Activated CD4-positive, alpha-beta memory T cell treated with anti-CD3 and anti-CD28 coated beads, Interleukin-2, amount 10 ng/mL, durations not matched to agents 7 days and 5 days (primary cell): ENCODE measurements around the gene DOK3. TPM values are rescaled to one million over a fixed set of nuclear protein-coding genes. Genes with fewer than 3 reads are reported as not detected.
"Not testable (repeated sequence)": the region's sequence is repeated elsewhere in the genome, so short reads cannot be mapped to it uniquely, and the experiment has no call there.

ENCODE experiments used
- CTCF ChIA-PET: fragments of 350-600 bp; sonication (Branson Sonifier 250); formaldehyde crosslinking; loops from one replicate; lab custom pipeline; 2021; ENCODE audit warnings: antibody characterized with exemption, inconsistent platforms; lab: Charles Lee
- POLR2A ChIA-PET: fragments of 350-600 bp; sonication (Branson Sonifier 250); formaldehyde crosslinking; loops from one replicate; lab custom pipeline; 2021; ENCODE audit warnings: antibody characterized with exemption; lab: Charles Lee
- DNase-seq: peaks from one replicate; pipeline ENCODE4 v3.0.0-alpha.2; 2020
- H3K27ac Mint-ChIP-seq: one replicate; pipeline ENCODE4 v1.8.0; 2021; ENCODE audit warnings: mild to moderate bottlenecking, mixed read lengths
- H3K27me3 Mint-ChIP-seq: one replicate; pipeline ENCODE4 v1.8.0; 2021; ENCODE audit warnings: mixed read lengths
- H3K36me3 Mint-ChIP-seq: one replicate; pipeline ENCODE4 v1.8.0; 2021; ENCODE audit warnings: low read depth, mixed read lengths
- H3K4me1 Mint-ChIP-seq: one replicate; pipeline ENCODE4 v1.8.0; 2021; ENCODE audit warnings: mixed read lengths
- H3K4me3 Mint-ChIP-seq: one replicate; pipeline ENCODE4 v1.8.0; 2021; ENCODE audit warnings: mild to moderate bottlenecking, mixed read lengths
- H3K9me3 Mint-ChIP-seq: one replicate; pipeline ENCODE4 v1.8.0; 2021; ENCODE audit warnings: mixed read lengths
- total RNA-seq, 2 experiments: library from RNA; stranded (reverse); gene quantifications; one replicate each; pipeline ENCODE4 v1.2.3, GENCODE V29; 2021

DOK3 gene
- total RNA-seq, 2 experiments from 2014 or later = 2.4 TPM

DNA sequence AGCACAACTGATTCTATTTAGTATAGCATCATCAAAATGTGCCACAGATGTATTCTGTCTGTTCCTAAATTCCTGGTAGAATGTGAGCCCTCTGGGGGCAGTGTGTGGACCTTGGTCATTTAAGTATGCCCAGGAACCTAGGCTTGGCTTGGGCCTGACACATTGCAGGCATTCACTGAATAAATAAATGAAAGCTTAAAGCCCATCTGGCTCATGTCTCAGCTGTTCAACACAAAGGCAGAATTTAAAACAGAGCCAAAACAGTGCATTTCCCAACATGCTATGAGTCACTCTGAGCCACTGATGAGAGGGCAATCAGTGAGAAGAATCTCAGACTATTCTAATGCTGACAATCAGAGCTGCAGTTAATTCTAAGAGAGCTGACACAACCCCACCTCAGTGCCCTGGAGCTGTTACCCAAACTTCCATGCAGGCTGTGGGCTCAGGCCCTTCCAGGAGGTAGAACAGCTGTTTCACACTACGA is 36.7 kb upstream of the DOK3 start:
- ChIA-PET POLR2A (interaction anchor here (1.4 kb wide), 1 partner anchor 8 kb away, joined by 4 read pairs; the partner anchor contains the start of gene FAM193B), CTCF (no interaction called here)
- H3K27ac Mint-ChIP-seq = no peak overlapping the region
- no peak overlapping the region for H3K4me3 Mint-ChIP-seq
- DNase-seq = no peak
- H3K4me1 Mint-ChIP-seq = peaks cover 8% of the 10 kb centered on the region
- H3K27me3 Mint-ChIP-seq = no peaks in the 10 kb centered on the region
- peaks cover 23% of the 10 kb centered on the region for H3K36me3 Mint-ChIP-seq
- no peaks in the 10 kb centered on the region for H3K9me3 Mint-ChIP-seq

DNA sequence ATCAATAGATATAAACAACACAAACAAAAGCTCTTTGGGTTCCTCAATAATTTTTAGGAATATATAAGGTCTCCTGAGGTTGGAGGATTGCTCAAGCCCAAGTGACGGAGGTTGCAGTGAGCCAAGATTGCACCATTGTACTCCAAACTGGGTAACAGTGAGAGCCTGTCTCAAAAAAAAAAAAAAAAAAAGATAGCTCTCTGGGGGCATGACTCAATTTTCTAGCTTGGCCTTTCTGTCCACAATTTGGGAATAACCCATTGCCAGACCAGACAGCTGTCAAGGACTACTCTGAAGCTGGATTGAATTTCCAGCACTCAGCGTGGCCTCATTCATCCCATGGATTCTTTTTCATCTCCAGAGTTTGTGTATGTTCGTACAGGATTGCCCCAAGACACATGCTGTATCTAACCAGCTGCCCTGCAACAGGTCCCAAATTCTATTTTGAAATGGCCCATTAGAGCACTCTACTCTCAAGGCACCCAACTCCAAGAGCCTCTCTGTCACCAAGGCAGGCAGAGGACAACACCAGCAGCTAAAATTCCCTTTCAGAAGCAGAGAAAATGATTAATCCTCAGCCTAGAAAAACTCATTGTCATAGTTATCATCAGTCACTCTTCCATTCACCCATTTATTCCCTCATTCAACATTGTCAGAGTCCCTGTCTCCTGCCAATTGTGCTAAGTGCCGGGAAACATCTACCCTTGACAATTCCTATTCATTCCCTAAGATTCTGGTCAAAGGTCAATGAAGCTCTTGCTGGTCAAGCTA is 36.0 kb upstream of the DOK3 start:
- no peak overlapping the region for H3K4me3 Mint-ChIP-seq
- H3K9me3 Mint-ChIP-seq = no peaks in the 10 kb centered on the region
- H3K27ac Mint-ChIP-seq = no peak overlapping the region
- peaks cover 23% of the 10 kb centered on the region for H3K36me3 Mint-ChIP-seq
- ChIA-PET CTCF (interaction anchor here (0.7 to 1.1 kb wide), 3 partner anchors 13 to 508 kb away, joined by 3 to 4 read pairs (median 3); no protein-coding TSS in a partner anchor), POLR2A (interaction anchor here (0.9 to 1.4 kb wide), 2 partner anchors 8 to 20 kb away, joined by 3 to 4 read pairs; partner anchors contain the start of gene FAM193B)
- no peak for DNase-seq
- peaks cover 8% of the 10 kb centered on the region for H3K4me1 Mint-ChIP-seq
- no peaks in the 10 kb centered on the region for H3K27me3 Mint-ChIP-seq

DNA sequence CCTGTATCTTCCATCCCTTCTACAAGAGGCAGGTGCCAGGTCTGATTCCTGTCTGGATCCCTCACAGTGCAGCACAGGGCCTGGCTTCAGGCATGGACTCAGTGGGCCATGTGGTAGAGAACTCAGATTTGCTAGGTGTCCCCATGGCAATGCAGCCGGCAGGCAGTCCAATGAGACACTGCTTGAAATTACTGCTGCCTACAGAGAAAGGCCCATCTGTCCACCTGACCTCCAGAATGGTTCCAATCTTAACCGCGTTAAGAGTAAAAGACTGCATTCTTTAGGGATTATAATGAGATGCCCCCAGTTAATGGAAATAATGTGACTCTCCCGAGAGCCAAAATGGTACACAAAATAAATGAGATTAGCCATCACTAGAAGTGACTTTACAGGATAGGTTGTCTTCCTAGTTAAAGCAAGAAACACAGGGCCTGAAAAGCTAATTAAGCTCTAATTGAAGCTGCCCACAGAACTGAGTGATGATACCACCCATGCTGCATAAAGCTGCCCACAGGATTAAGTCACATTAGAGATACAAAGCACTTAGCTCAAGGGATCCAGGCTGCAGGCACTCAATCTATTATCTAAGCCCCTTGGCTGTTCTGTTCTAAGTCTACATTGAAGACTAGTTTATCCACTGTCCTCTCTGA is 33.3 kb upstream of the DOK3 start:
- Mint-ChIP-seq H3K4me3 (no peak overlapping the region), H3K27ac (no peak overlapping the region), H3K4me1 (peaks cover 5% of the 10 kb centered on the region), H3K36me3 (peaks cover 25% of the 10 kb centered on the region), H3K27me3 (no peaks in the 10 kb centered on the region), H3K9me3 (no peaks in the 10 kb centered on the region)
- CTCF ChIA-PET = interaction anchor here (0.8 kb wide), 1 partner anchor 18 kb away, joined by 3 read pairs; no protein-coding TSS in a partner anchor
- DNase-seq = no peak
- POLR2A ChIA-PET = no interaction called here

- CTCF ChIA-PET = no interaction called here
- POLR2A ChIA-PET = no interaction called here
Observed at GRCh38 chr5:177540438-177540837, 30.8 kb upstream of the DOK3 start.

GRCh38 chr5:177539411-177539810 is 29.8 kb upstream of the DOK3 start:
- Mint-ChIP-seq H3K4me3 (no peak overlapping the region), H3K4me1 (no peaks in the 10 kb centered on the region), H3K9me3 (no peaks in the 10 kb centered on the region), H3K27me3 (no peaks in the 10 kb centered on the region), H3K36me3 (peaks cover 28% of the 10 kb centered on the region), H3K27ac (no peak overlapping the region)
- CTCF ChIA-PET = no interaction called here
- POLR2A ChIA-PET = no interaction called here
- no peak for DNase-seq

More at GRCh38 chr5:177540438-177540837, 30.8 kb upstream of the DOK3 start:
- H3K27ac Mint-ChIP-seq = no peak overlapping the region
- no peaks in the 10 kb centered on the region for H3K9me3 Mint-ChIP-seq
- H3K4me1 Mint-ChIP-seq = no peaks in the 10 kb centered on the region
- peaks cover 31% of the 10 kb centered on the region for H3K36me3 Mint-ChIP-seq
- H3K4me3 Mint-ChIP-seq = no peak overlapping the region
- DNase-seq = no peak
- no peaks in the 10 kb centered on the region for H3K27me3 Mint-ChIP-seq

- Mint-ChIP-seq H3K9me3 (no peaks in the 10 kb centered on the region), H3K36me3 (peaks cover 28% of the 10 kb centered on the region), H3K4me1 (no peaks in the 10 kb centered on the region), H3K27ac (no peak overlapping the region), H3K27me3 (no peaks in the 10 kb centered on the region), H3K4me3 (no peak overlapping the region)
- ChIA-PET CTCF (interaction anchor here (0.6 kb wide), 1 partner anchor 40 kb away, joined by 3 read pairs; no protein-coding TSS in a partner anchor), POLR2A (interaction anchor here (0.5 to 1.3 kb wide), 2 partner anchors 10 to 548 kb away, joined by 3 read pairs; no protein-coding TSS in a partner anchor)
- DNase-seq = no peak
Observed at GRCh38 chr5:177538876-177539275, 29.2 kb upstream of the DOK3 start.

GRCh38 chr5:177537389-177538361 is 28.0 kb upstream of the DOK3 start:
- no peak overlapping the region for H3K27ac Mint-ChIP-seq
- ChIA-PET CTCF (interaction anchor here (0.6 to 1.4 kb wide), 3 partner anchors 22 to 39 kb away, joined by 3 to 5 read pairs (median 3); no protein-coding TSS in a partner anchor), POLR2A (interaction anchor here (1.3 kb wide), 1 partner anchor 9 kb away, joined by 3 read pairs; no protein-coding TSS in a partner anchor)
- no peaks in the 10 kb centered on the region for H3K27me3 Mint-ChIP-seq
- H3K4me3 Mint-ChIP-seq = no peak overlapping the region
- no peak for DNase-seq
- H3K4me1 Mint-ChIP-seq = no peaks in the 10 kb centered on the region
- H3K36me3 Mint-ChIP-seq = peaks cover 30% of the 10 kb centered on the region
- no peaks in the 10 kb centered on the region for H3K9me3 Mint-ChIP-seq

DNA sequence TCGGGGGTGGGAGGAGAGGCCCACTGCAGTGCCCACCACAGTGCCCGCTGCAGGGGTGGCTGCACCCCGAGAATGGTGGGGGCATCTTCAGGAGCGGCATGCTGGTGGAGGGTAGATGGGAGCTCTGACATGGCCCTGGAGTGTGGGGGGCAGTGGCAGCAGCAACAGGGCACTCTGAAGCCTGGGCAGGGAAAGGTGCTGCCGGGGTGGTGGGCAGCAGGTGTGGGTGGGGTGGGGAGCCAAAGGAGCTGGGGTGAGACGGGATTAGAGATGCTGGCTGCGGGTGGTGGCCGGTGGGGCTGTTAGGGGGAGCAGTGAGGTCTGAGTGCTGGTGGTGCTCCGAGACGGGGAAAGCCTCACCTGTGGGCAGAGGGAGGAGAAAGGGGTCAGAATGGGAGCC is 26.8 kb upstream of the DOK3 start:
- Mint-ChIP-seq H3K9me3 (no peaks in the 10 kb centered on the region), H3K27me3 (no peaks in the 10 kb centered on the region), H3K27ac (no peak overlapping the region), H3K36me3 (peaks cover 29% of the 10 kb centered on the region), H3K4me3 (no peak overlapping the region), H3K4me1 (no peaks in the 10 kb centered on the region)
- POLR2A ChIA-PET = no interaction called here
- CTCF ChIA-PET = no interaction called here
- DNase-seq = no peak

DNA sequence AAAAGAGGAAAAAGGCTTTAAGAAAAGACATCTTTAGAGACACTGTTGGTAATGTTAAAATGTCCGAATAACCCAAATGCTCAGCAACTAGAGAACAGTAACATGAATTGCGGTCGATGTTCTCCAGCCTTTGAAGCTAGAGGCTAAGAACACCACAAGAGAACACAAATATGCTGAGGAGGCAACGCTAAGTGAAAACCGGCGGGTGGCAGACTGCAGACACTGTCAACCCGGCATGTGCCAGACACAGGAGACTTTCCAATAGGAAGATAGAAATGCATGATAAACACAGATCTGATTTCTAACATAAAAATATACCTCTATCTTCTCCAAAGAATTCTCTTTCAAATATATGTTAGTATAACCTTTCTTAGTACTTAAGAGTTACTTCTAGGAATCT is 25.5 kb upstream of the DOK3 start:
- no peak overlapping the region for H3K27ac Mint-ChIP-seq

DNA sequence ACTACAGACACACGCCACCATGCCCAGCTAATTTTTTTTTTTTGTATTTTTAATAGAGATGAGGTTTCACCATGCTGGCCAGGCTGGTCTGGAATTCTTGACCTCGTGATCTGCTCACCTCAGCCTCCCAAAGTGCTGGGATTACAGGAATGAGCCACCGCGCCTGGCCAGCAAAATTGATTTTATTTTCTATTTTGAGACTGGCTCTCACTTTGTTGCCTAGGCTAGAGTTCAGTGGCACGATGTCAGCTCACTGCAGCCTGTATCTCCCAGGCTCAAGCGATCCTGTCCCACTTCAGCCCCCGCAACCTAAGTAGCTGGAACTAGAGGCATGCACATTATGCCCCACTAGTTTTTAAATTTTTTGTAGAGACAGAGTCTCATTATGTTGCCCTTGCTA is 24.8 kb upstream of the DOK3 start:
- ChIA-PET POLR2A (interaction anchor here (1.1 kb wide), 1 partner anchor 9 kb away, joined by 4 read pairs; no protein-coding TSS in a partner anchor), CTCF (interaction anchor here (0.7 kb wide), 1 partner anchor 199 kb away, joined by 6 read pairs; no protein-coding TSS in a partner anchor)
- not testable (repeated sequence) for H3K27me3 Mint-ChIP-seq, DNase-seq, H3K9me3 Mint-ChIP-seq, H3K4me3 Mint-ChIP-seq, H3K27ac Mint-ChIP-seq, H3K4me1 Mint-ChIP-seq
- peaks cover 33% of the 10 kb centered on the region for H3K36me3 Mint-ChIP-seq

More for the DNA sequence above, 25.5 kb upstream of the DOK3 start:
- CTCF ChIA-PET = no interaction called here
- POLR2A ChIA-PET = no interaction called here
- H3K9me3 Mint-ChIP-seq = no peaks in the 10 kb centered on the region
- no peak for DNase-seq
- H3K36me3 Mint-ChIP-seq = peaks cover 32% of the 10 kb centered on the region
- no peaks in the 10 kb centered on the region for H3K27me3 Mint-ChIP-seq
- no peak overlapping the region for H3K4me3 Mint-ChIP-seq
- no peaks in the 10 kb centered on the region for H3K4me1 Mint-ChIP-seq

DNA sequence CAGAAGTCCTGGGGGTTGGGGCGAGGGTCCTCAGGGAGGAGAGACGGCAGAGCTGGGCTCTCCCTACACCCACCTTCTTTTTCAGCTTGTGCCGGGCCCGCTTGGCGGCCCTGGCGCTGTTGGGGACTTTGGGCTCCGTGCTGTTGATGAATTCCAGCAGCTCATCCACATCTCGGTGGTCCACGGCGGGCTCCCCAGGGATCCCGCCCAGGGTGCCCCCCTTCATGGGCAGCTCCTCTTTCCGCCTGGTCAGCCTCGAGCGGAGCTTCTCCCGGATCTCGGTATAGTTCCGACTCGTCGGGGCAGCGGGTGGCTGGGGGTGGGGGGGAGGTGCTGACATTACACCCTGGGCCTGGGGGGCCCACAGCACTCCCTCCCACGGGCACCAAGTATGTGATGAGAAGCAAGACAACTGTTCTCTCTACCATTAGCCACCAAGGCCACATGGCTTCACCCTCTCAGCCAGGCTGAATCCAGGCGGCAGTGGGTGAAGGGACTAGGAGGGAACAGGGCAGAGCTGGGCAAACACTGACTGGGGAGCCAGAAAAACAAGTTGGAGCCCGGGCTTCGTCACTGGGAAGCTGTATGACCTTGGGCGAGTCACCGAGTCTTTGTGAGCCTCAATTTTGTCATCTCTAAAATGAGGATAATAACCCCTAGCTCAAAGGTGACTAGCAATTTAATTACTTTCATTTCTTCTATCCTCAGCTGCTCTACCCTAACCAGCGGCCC is 21.7 kb upstream of the DOK3 start:
- H3K27me3 Mint-ChIP-seq = no peaks in the 10 kb centered on the region
- H3K4me3 Mint-ChIP-seq = no peak overlapping the region
- H3K27ac Mint-ChIP-seq = no peak overlapping the region
- CTCF ChIA-PET = interaction anchor here (1.0 to 1.1 kb wide), 2 partner anchors 10 to 152 kb away, joined by 4 read pairs; no protein-coding TSS in a partner anchor
- DNase-seq = no peak
- H3K36me3 Mint-ChIP-seq = peaks cover 13% of the 10 kb centered on the region
- no peaks in the 10 kb centered on the region for H3K9me3 Mint-ChIP-seq
- H3K4me1 Mint-ChIP-seq = no peaks in the 10 kb centered on the region
- POLR2A ChIA-PET = interaction anchor here (1.6 kb wide), 1 partner anchor 10 kb away, joined by 3 read pairs; no protein-coding TSS in a partner anchor
